SK-MEL-5 (cell line): Measurements from ENCODE around the gene TRIM64. TPM values are rescaled to one million over a fixed set of nuclear protein-coding genes. Genes with fewer than 3 reads are reported as not detected.
"Not testable (repeated sequence)": the region's sequence is repeated elsewhere in the genome, so short reads cannot be mapped to it uniquely, and the experiment has no call there.

Experiments used
- DNase-seq: peaks from one replicate; pipeline ENCODE4 v3.0.0-alpha.2; 2016; ENCODE audit warnings: low read depth, low spot score
- in situ Hi-C: cut with HindIII; loops from 2 replicates; pipeline ENCODE4 v1.10.0; 2016; ENCODE audit warnings: low sequenced_read_pairs, high pct_unique_total_duplicates, low pct_unique_long_range_greater_than_20kb
- polyA plus RNA-seq, 2 experiments: library from polyadenylated mRNA; depleted of rRNA; stranded (reverse); fragments of >200 nt; gene quantifications; 2 replicates each; pipeline ENCODE4 v1.2.3, GENCODE V29; 2015
- small RNA-seq, 2 experiments: library from RNA; depleted of rRNA; stranded (forward); fragments of <200 nt; gene quantifications; one replicate each; pipeline ENCODE3, GENCODE V24; 2014
- total RNA-seq: library from RNA; depleted of rRNA; stranded (reverse); fragments of >200 nt; shearing (Covaris generic); gene quantifications from 2 replicates; pipeline ENCODE4 v1.2.3, GENCODE V29; 2014; rRNA removed

Gene TRIM64
- not detected in 2 replicates for total RNA-seq
- not detected in 2 replicates for polyA plus RNA-seq (2015; cell fraction: cytosol; rRNA removed)
- not detected in 2 replicates for polyA plus RNA-seq (2015; cell fraction: nucleus; rRNA removed)

- in situ Hi-C loops, DNase-seq: not testable (repeated sequence)
These were observed at the start of gene TRIM64 for GRCh38 chr11:89965737-89966136. TRIM64 (plus strand) TSS chr11:89966037; CDS start chr11:89968504, 2,467 bp downstream.

GRCh38 chr11:89922195-89922660 lies 43.6 kb upstream of the TRIM64 start, which contains the start of gene TRIM49D1:
TRIM49D1 (minus strand) TSS chr11:89922245; CDS start chr11:89917710, 4,535 bp downstream.
- in situ Hi-C loops: no loop called here

GRCh38 chr11:89923764-89924163 lies 42.1 kb upstream of the TRIM64 start, which contains the start of gene TRIM49D2:
TRIM49D2 (plus strand) TSS chr11:89924064; CDS start chr11:89926762, 2,698 bp downstream.
- in situ Hi-C loops, DNase-seq: not testable (repeated sequence)

More at GRCh38 chr11:89922195-89922660, 43.6 kb upstream of the TRIM64 start, which contains the start of gene TRIM49D1:
- DNase-seq: no peak

GRCh38 chr11:89960833-89961232 lies 5.0 kb upstream of the TRIM64 start:
- DNase-seq, in situ Hi-C loops: not testable (repeated sequence)

Small RNA genes within 50 kb of the gene (small RNA-seq; reads per million reads assigned to genes)
- gene AP004607.1: 0 reads per million in 2 experiments

Other genes with a start within 250 kb of the TRIM64 start
- gene TRIM49, start 157.5 kb upstream of the TRIM64 start, total RNA-seq: not detected in 2 replicates
- gene TRIM64B, start 87.5 kb upstream of the TRIM64 start, total RNA-seq: not detected in 2 replicates
- not detected in 2 replicates for gene TRIM49D1, start 43.8 kb upstream of the TRIM64 start, total RNA-seq
- gene TRIM49D2, start 42.0 kb upstream of the TRIM64 start, total RNA-seq: not detected in 2 replicates
- gene TRIM49C, start 65.1 kb downstream of the TRIM64 start, total RNA-seq: not detected in 2 replicates
- gene UBTFL1, start 119.9 kb downstream of the TRIM64 start, total RNA-seq: not detected in 2 replicates
- gene NAALAD2, start 168.6 kb downstream of the TRIM64 start, total RNA-seq: 1.8 and 2.5 TPM in 2 replicates